ENCODE results near the gene GLOD5. TPM values are rescaled to one million over a fixed set of nuclear protein-coding genes. Genes with fewer than 3 reads are reported as not detected.

GLOD5 gene
- total and polyA plus RNA-seq, 9 donors, result not detected

- WGBS, 3 donors, result 59 to 67% (median 61%) methylated on average over 2 of the region's 2 CpGs
- Histone ChIP-seq H3K36me3 (no peaks in the 10 kb centered on the region), H3K4me1 (ENCODE audit: insufficient read depth) (no peaks in the 10 kb centered on the region), H3K4me3 (no peak overlapping the region), H3K9me3 (no peaks in the 10 kb centered on the region), H3K27me3 (no peaks in the 10 kb centered on the region), H3K27ac (no peak overlapping the region)
- TF ChIP-seq POLR2A (IDR thresholded peaks at IDR 0.05), result no peak
- intact Hi-C loops (cut with DNase I), result no loop called here
- no peak for DNase-seq
These were observed 20.7 kb downstream of the GLOD5 start for GRCh38 chrX:48782216-48782615.

- DNase-seq, result no peak
- WGBS, 3 donors, result 58 to 75% (median 69%) methylated on average over 13 of the region's 13 CpGs
These were observed 21.2 kb downstream of the GLOD5 start for GRCh38 chrX:48782795-48783194.

GRCh38 chrX:48784726-48785125, 23.2 kb downstream of the GLOD5 start:
- DNase-seq, result no peak
- Histone ChIP-seq H3K27ac (no peak overlapping the region), H3K9me3 (no peaks in the 10 kb centered on the region), H3K4me1 (ENCODE audit: insufficient read depth) (no peaks in the 10 kb centered on the region), H3K36me3 (no peaks in the 10 kb centered on the region), H3K27me3 (no peaks in the 10 kb centered on the region), H3K4me3 (no peak overlapping the region)
- 43 to 53% (median 47%) methylated on average over 3 of the region's 3 CpGs for WGBS, 3 donors
- intact Hi-C loops (cut with DNase I), result no loop called here
- TF ChIP-seq POLR2A (IDR thresholded peaks at IDR 0.05) (no peak), CTCF (IDR thresholded peaks at IDR 0.05) (no peak), EP300 (IDR thresholded peaks at IDR 0.05) (no peak)

More at GRCh38 chrX:48782795-48783194, 21.2 kb downstream of the GLOD5 start:
- Histone ChIP-seq H3K4me3 (no peak overlapping the region), H3K4me1 (ENCODE audit: insufficient read depth) (no peaks in the 10 kb centered on the region), H3K9me3 (no peaks in the 10 kb centered on the region), H3K27ac (no peak overlapping the region), H3K27me3 (no peaks in the 10 kb centered on the region), H3K36me3 (no peaks in the 10 kb centered on the region)
- TF ChIP-seq CTCF (IDR thresholded peaks at IDR 0.05) (no peak), POLR2A (IDR thresholded peaks at IDR 0.05) (no peak), EP300 (IDR thresholded peaks at IDR 0.05) (no peak)
- intact Hi-C loops (cut with DNase I), result no loop called here

- Histone ChIP-seq H3K9me3 (no peaks in the 10 kb centered on the region), H3K27ac (no peak overlapping the region), H3K27me3 (no peaks in the 10 kb centered on the region), H3K4me1 (ENCODE audit: insufficient read depth) (no peaks in the 10 kb centered on the region), H3K36me3 (no peaks in the 10 kb centered on the region), H3K4me3 (no peak overlapping the region)
- TF ChIP-seq EP300 (IDR thresholded peaks at IDR 0.05) (no peak), POLR2A (IDR thresholded peaks at IDR 0.05) (no peak), CTCF (IDR thresholded peaks at IDR 0.05) (no peak)
- WGBS, 3 donors, result 77 to 89% (median 78%) methylated on average over 1 of the region's 1 CpG
- intact Hi-C loops (cut with DNase I), result no loop called here
- DNase-seq, result no peak
These were observed 23.6 kb downstream of the GLOD5 start for GRCh38 chrX:48785186-48785539.

- Histone ChIP-seq H3K27me3 (no peaks in the 10 kb centered on the region), H3K4me3 (no peak overlapping the region), H3K36me3 (no peaks in the 10 kb centered on the region), H3K9me3 (no peaks in the 10 kb centered on the region), H3K27ac (no peak overlapping the region), H3K4me1 (ENCODE audit: insufficient read depth) (no peaks in the 10 kb centered on the region)
- TF ChIP-seq CTCF (IDR thresholded peaks at IDR 0.05), result no peak
- TF ChIP-seq EP300 (IDR thresholded peaks at IDR 0.05), result no peak
- no peak for TF ChIP-seq POLR2A (IDR thresholded peaks at IDR 0.05)
- intact Hi-C loops (cut with DNase I), result no loop called here
- 75 to 79% (median 76%) methylated on average over 16 of the region's 16 CpGs for WGBS, 3 donors
- DNase-seq, result no peak
These were observed 24.1 kb downstream of the GLOD5 start for GRCh38 chrX:48785540-48786214.

Data from ovary (tissue), 9 donors.